ENCODE results near the gene MADD.

Gene MADD

GRCh38 chr11:47253660-47254059, 16.3 kb upstream of the MADD start:
- no peak for DNase-seq

GRCh38 chr11:47254386-47254785, 15.5 kb upstream of the MADD start:
- DNase-seq: peak; percentile 93 to 97 (median 96)

- DNase-seq: no peak
These were observed 13.6 kb upstream of the MADD start for GRCh38 chr11:47256374-47256773.

- DNase-seq: no peak
These were observed 12.8 kb upstream of the MADD start for GRCh38 chr11:47257177-47257516.

GRCh38 chr11:47257517-47258316, 12.2 kb upstream of the MADD start, which contains the start of gene NR1H3:
TSS of gene NR1H3 (plus strand) at chr11:47257996. CDS start at chr11:47259217, 1,221 bp downstream.
- peak; percentile 85 to 96 (median 87) for DNase-seq

- DNase-seq: no peak
These were observed 11.5 kb upstream of the MADD start for GRCh38 chr11:47258317-47258902.

GRCh38 chr11:47259232-47259977, 10.5 kb upstream of the MADD start:
- DNase-seq: peak; percentile 71 to 78 (median 74)

GRCh38 chr11:47260366-47260765, 9.6 kb upstream of the MADD start:
- no peak for DNase-seq

- DNase-seq: no peak
These were observed 8.6 kb upstream of the MADD start for GRCh38 chr11:47261291-47261800.

GRCh38 chr11:47264119-47264518, 5.8 kb upstream of the MADD start:
- DNase-seq: no peak

GRCh38 chr11:47264521-47264920, 5.4 kb upstream of the MADD start:
- no peak for DNase-seq

GRCh38 chr11:47267876-47268275, 2.1 kb upstream of the MADD start:
- DNase-seq: no peak

GRCh38 chr11:47268448-47269001, 1.4 kb upstream of the MADD start:
- DNase-seq: no peak

- DNase-seq: peak; percentile 86 to 93 (median 87)
These were observed 718 bp upstream of the MADD start for GRCh38 chr11:47269002-47269828.

GRCh38 chr11:47270331-47271271, 668 bp downstream of the MADD start:
- peak in 2 of 3 donors; percentile 40 to 44 for DNase-seq

GRCh38 chr11:47271328-47271727, 1.4 kb downstream of the MADD start:
- DNase-seq: no peak

GRCh38 chr11:47271961-47272661, 2.2 kb downstream of the MADD start:
- no peak for DNase-seq

GRCh38 chr11:47272706-47273105, 2.8 kb downstream of the MADD start:
- peak in 1 of 3 donors; percentile 28 for DNase-seq

- no peak for DNase-seq
These were observed 4.7 kb downstream of the MADD start for GRCh38 chr11:47274495-47275235.

GRCh38 chr11:47276923-47277322, 7.0 kb downstream of the MADD start:
- no peak for DNase-seq
